ENCODE measurements around the gene IFNGR1. TPM values are rescaled to one million over a fixed set of nuclear protein-coding genes. Genes with fewer than 3 reads are reported as not detected.

The IFNGR1 gene
- total and polyA plus RNA-seq, 4 donors, result 108 to 327 (median 149) TPM

DNA sequence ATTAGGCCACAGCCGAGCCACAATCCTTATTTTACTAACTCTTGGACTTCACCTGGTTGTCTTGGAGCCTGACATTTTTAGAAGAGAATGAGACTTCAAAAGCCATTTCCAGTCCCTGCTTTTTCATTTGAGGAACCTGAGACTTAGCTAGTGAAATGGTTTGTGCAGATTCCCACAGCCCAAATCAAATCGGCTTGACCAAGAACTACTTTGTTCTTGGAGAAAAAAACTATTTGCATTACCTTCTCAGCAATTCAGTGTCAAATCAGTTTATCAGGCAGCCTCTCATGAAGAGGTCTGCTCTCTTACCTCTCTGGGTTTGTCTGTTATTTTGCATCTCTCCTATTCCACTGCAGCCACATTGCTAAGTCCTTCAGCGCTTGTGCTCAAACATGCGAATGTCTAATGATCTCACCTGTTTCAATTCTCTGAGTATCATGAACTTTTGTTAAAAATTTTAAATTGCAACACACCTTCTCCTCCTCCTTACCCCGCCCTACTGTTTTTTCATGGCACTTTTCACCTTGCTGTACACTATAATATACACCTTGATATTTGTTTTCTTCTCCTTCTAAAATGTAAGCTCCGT, 573 bp upstream of the IFNGR1 start:
- no peak for TF ChIP-seq CTCF (IDR thresholded peaks at IDR 0.05; ENCODE audit: control extremely low read depth, extremely low read depth)
- Histone ChIP-seq H3K4me3 (no peak overlapping the region), H3K4me1 (ENCODE audit: control insufficient read depth in 5 of 5, insufficient read depth in 5 of 5, low read length in 5 of 5) (peaks cover 3 to 33% (median 20%) of the 10 kb centered on the region in 5 donors), H3K9ac (ENCODE audit: insufficient read depth in 1 of 2, low read length in 2 of 2) (peak overlapping the region; percentile 84 to 94), H3K27ac (ENCODE audit: low read depth in 1 of 2, low read length in 1 of 2) (peak overlapping the region; percentile 88 to 99), H3K9me3 (ENCODE audit: control insufficient read depth in 4 of 4, insufficient read depth in 3 of 4, low read length in 3 of 4) (no peaks in the 10 kb centered on the region), H3K36me3 (ENCODE audit: control insufficient read depth in 4 of 4, insufficient read depth in 4 of 4, low read length in 4 of 4) (no peaks in the 10 kb centered on the region), H3K27me3 (ENCODE audit: control insufficient read depth in 3 of 3, insufficient read depth in 3 of 3, low read length in 2 of 3) (no peaks in the 10 kb centered on the region)
- DNase-seq, result no peak
- WGBS, 2 donors, result 54 to 60% methylated on average over 6 of the region's 6 CpGs
- no peak for ATAC-seq (ENCODE audit: insufficient read depth, low FRiP score)

- no peak for TF ChIP-seq CTCF (IDR thresholded peaks at IDR 0.05; ENCODE audit: control extremely low read depth, extremely low read depth)
- Histone ChIP-seq H3K4me3 (peak overlapping the region; percentile 72), H3K9me3 (ENCODE audit: control insufficient read depth in 4 of 4, insufficient read depth in 3 of 4, low read length in 3 of 4) (no peaks in the 10 kb centered on the region), H3K36me3 (ENCODE audit: control insufficient read depth in 4 of 4, insufficient read depth in 4 of 4, low read length in 4 of 4) (no peaks in the 10 kb centered on the region), H3K27me3 (ENCODE audit: control insufficient read depth in 3 of 3, insufficient read depth in 3 of 3, low read length in 2 of 3) (no peaks in the 10 kb centered on the region), H3K9ac (ENCODE audit: insufficient read depth in 1 of 2, low read length in 2 of 2) (peak overlapping the region; percentile 94 to 100), H3K27ac (ENCODE audit: low read depth in 1 of 2, low read length in 1 of 2) (peak overlapping the region; percentile 88 to 99), H3K4me1 (ENCODE audit: control insufficient read depth in 5 of 5, insufficient read depth in 5 of 5, low read length in 5 of 5) (peaks cover 11 to 34% (median 16%) of the 10 kb centered on the region in 5 donors)
- ATAC-seq (ENCODE audit: insufficient read depth, low FRiP score) (peak; percentile 24), DNase-seq (peak; percentile 50 to 69 (median 53))
- WGBS, 2 donors, result 0% methylated on average over 13 of the region's 13 CpGs
Observed at GRCh38 chr6:137218473-137218916, 690 bp downstream of the IFNGR1 start.

- Histone ChIP-seq H3K4me1 (ENCODE audit: control insufficient read depth in 5 of 5, insufficient read depth in 5 of 5, low read length in 5 of 5) (peaks cover 11 to 39% (median 17%) of the 10 kb centered on the region in 5 donors), H3K27me3 (ENCODE audit: control insufficient read depth in 3 of 3, insufficient read depth in 3 of 3, low read length in 2 of 3) (no peaks in the 10 kb centered on the region), H3K9ac (ENCODE audit: insufficient read depth in 1 of 2, low read length in 2 of 2) (peak overlapping the region; percentile 94 to 100), H3K9me3 (ENCODE audit: control insufficient read depth in 4 of 4, insufficient read depth in 3 of 4, low read length in 3 of 4) (no peaks in the 10 kb centered on the region), H3K27ac (ENCODE audit: low read depth in 1 of 2, low read length in 1 of 2) (peak overlapping the region; percentile 88 to 99), H3K4me3 (peak overlapping the region; percentile 72), H3K36me3 (ENCODE audit: control insufficient read depth in 4 of 4, insufficient read depth in 4 of 4, low read length in 4 of 4) (no peaks in the 10 kb centered on the region)
- DNase-seq (no peak), ATAC-seq (ENCODE audit: insufficient read depth, low FRiP score) (peak; percentile 13)
- no peak for TF ChIP-seq CTCF (IDR thresholded peaks at IDR 0.05; ENCODE audit: control extremely low read depth, extremely low read depth)
- 9 to 12% methylated on average over 12 of the region's 12 CpGs for WGBS, 2 donors
Observed at GRCh38 chr6:137217801-137218472, 1.2 kb downstream of the IFNGR1 start.
